IPS-18a (cell line): Measurements from ENCODE around the gene GIPC1.

Source experiments
- H3K27ac ChIP-seq: one replicate; pipeline ENCODE4 v1.5.1; 2013; ENCODE audit warnings: low read length
- H3K27me3 ChIP-seq: one replicate; pipeline ENCODE4 v1.6.1; 2013; ENCODE audit warnings: mild to moderate bottlenecking, low read length; ENCODE audit not compliant: control insufficient read depth, insufficient read depth
- H3K36me3 ChIP-seq: one replicate; pipeline ENCODE4 v1.6.1; 2013; ENCODE audit warnings: low read depth, low read length; ENCODE audit not compliant: control insufficient read depth
- H3K4me1 ChIP-seq: one replicate; pipeline ENCODE4 v1.6.1; 2013; ENCODE audit warnings: low read depth, low read length; ENCODE audit not compliant: control insufficient read depth
- H3K4me3 ChIP-seq: one replicate; pipeline ENCODE4 v1.5.1; 2013; ENCODE audit warnings: low read length
- H3K9ac ChIP-seq: one replicate; pipeline ENCODE4 v1.6.1; 2013; ENCODE audit warnings: mild to moderate bottlenecking, low read length, moderate library complexity
- H3K9me3 ChIP-seq: one replicate; pipeline ENCODE4 v1.6.1; 2013; ENCODE audit warnings: low read depth, low read length; ENCODE audit not compliant: control insufficient read depth

The GIPC1 gene

DNA sequence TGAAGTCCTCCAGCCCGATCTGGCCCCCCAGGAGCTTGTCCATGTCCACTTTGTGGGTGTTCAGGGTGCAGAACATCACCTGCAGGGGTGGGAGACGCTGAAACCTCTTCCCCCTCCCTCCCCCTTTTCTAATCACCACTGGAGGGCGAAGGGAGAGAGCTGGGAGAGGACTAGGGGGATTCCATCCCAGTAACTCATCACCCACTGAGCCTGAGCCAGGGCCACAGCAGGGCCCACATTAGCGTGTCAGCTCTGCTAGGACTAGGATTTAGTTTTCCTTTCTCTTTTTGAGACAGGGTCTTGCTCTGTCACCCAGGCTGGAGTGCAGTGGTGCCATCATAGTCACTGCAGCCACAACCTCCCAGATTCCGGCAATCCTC lies 15.2 kb downstream of the GIPC1 start:
- Histone ChIP-seq H3K4me1 (no peaks in the 10 kb centered on the region), H3K9me3 (no peaks in the 10 kb centered on the region), H3K27me3 (no peaks in the 10 kb centered on the region), H3K27ac (no peak overlapping the region), H3K36me3 (peaks cover 11% of the 10 kb centered on the region), H3K4me3 (no peak overlapping the region), H3K9ac (no peak overlapping the region)

DNA sequence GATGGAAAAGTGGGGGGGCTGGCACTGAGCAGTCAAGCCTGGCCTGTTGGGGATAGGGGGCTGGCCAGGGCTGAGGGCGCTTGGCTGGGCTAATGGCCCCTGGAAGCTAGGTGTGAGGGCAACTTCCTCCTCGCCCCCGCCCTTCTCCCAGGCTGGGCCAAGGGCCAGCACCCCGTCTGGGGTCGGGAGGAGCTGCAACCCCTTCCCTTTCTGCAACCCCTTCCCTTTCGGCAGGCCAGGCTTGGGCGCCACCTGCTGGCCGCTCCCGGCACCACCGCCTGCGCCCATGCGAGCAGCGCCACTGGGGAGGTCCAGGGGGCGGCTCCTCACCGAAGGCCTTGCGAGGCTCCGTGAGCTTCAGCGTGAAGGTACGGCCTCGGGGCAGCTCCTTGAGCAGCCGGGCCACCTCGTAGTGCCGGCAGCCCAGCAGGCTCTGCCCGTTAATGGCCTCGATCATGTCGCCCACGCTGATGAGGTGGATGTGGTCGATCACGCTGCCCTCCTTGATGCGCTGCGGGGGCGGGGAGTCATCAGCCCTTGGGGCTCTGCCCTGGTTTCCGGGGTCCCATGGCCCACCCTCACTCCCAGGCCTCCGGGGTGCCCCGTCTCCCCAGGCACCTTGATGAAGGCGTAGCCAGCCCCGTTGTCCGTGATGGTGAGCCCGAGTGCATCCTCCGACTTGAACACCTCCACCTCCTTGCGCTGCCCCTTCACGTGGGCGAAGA lies 15.8 kb downstream of the GIPC1 start:
- H3K27me3 ChIP-seq: no peaks in the 10 kb centered on the region
- no peak overlapping the region for H3K27ac ChIP-seq
- H3K36me3 ChIP-seq: peaks cover 11% of the 10 kb centered on the region
- H3K4me1 ChIP-seq: no peaks in the 10 kb centered on the region
- no peak overlapping the region for H3K9ac ChIP-seq
- H3K4me3 ChIP-seq: no peak overlapping the region
- no peaks in the 10 kb centered on the region for H3K9me3 ChIP-seq

GRCh38 chr19:14479309-14479974 lies 16.5 kb downstream of the GIPC1 start:
- Histone ChIP-seq H3K4me3 (no peak overlapping the region), H3K9ac (no peak overlapping the region), H3K4me1 (peaks cover 3% of the 10 kb centered on the region), H3K27me3 (no peaks in the 10 kb centered on the region), H3K27ac (no peak overlapping the region), H3K36me3 (peaks cover 11% of the 10 kb centered on the region), H3K9me3 (no peaks in the 10 kb centered on the region)

DNA sequence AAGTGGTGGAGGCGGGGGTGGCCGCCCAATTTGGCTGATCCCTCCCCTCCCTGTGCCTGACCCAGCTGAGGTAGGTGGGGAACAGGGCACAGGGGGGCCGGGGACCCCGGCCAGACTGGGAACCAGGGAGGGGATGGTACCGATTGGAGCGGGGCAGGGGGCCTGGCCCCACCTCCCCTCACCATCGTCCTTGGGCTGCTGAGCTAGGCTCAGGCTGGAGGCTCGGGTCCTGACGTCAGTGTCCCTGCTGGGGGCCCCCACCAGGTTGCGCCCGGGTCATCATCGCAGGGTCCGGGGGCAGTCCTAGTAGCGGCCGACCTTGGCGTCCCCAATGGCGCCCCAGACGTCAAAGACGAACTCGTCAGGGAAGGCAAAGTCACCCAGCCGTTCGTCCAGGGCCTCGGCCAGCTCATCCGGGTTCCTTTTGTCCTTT lies 17.8 kb downstream of the GIPC1 start:
- H3K27ac ChIP-seq: no peak overlapping the region
- H3K36me3 ChIP-seq: peaks cover 11% of the 10 kb centered on the region
- no peaks in the 10 kb centered on the region for H3K27me3 ChIP-seq
- peaks cover 3% of the 10 kb centered on the region for H3K4me1 ChIP-seq
- H3K9me3 ChIP-seq: no peaks in the 10 kb centered on the region
- H3K9ac ChIP-seq: no peak overlapping the region
- no peak overlapping the region for H3K4me3 ChIP-seq

- Histone ChIP-seq H3K9me3 (no peaks in the 10 kb centered on the region), H3K27ac (no peak overlapping the region), H3K9ac (no peak overlapping the region), H3K4me1 (peaks cover 5% of the 10 kb centered on the region), H3K36me3 (peaks cover 11% of the 10 kb centered on the region), H3K4me3 (no peak overlapping the region), H3K27me3 (no peaks in the 10 kb centered on the region)
Observed at GRCh38 chr19:14477418-14478112, 18.4 kb downstream of the GIPC1 start.

DNA sequence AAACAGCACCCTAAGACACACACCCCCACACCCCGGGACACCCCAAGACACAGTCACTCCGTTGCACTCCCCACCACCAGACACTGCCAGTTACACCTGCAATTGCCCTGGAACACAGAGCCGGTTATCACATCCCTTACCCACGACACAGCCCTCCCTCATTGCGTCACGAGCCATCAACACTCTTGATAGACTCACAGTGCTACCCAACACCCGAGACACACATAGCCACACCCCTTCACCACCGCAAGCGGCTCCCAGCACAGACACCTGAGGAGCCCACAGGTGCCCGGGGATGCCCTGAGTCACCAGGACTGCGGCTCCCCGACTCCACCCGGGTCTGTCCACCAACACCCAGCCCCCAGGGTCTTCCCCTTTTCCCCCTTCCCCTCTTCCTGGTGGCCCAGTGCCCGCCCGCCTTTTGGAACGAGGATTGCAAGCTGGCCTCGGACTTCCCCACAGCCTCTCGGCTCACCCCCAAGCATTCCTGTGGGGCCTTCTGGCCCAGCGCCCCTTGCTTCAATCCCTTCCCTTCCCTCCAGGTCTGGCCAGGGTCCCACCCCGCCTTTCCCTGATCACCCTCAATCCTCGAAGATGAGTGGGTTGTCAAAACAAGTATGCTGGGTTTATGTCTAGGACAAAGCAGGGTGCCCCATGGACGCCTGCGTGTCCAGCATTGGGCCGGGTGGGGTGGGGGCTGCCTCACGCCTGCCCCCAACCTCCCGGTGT lies 19.1 kb downstream of the GIPC1 start:
- Histone ChIP-seq H3K9me3 (no peaks in the 10 kb centered on the region), H3K36me3 (peaks cover 11% of the 10 kb centered on the region), H3K9ac (no peak overlapping the region), H3K4me3 (no peak overlapping the region), H3K27me3 (no peaks in the 10 kb centered on the region), H3K4me1 (peaks cover 5% of the 10 kb centered on the region), H3K27ac (no peak overlapping the region)

- Histone ChIP-seq H3K4me1 (peaks cover 5% of the 10 kb centered on the region), H3K9ac (no peak overlapping the region), H3K27ac (no peak overlapping the region), H3K36me3 (peaks cover 11% of the 10 kb centered on the region), H3K27me3 (no peaks in the 10 kb centered on the region), H3K4me3 (no peak overlapping the region), H3K9me3 (no peaks in the 10 kb centered on the region)
Observed at GRCh38 chr19:14476327-14476672, 19.6 kb downstream of the GIPC1 start.

GRCh38 chr19:14475251-14476073 lies 20.5 kb downstream of the GIPC1 start, which contains the start of gene PTGER1:
Gene PTGER1 (minus strand): TSS chr19:14475354. CDS start chr19:14474320, 1,034 bp downstream.
- Histone ChIP-seq H3K27ac (no peak within 1 kb of the TSS), H3K36me3 (peaks cover 11% of the 10 kb centered on the region), H3K9me3 (no peaks in the 10 kb centered on the region), H3K27me3 (no peaks in the 10 kb centered on the region), H3K9ac (no peak within 1 kb of the TSS), H3K4me3 (no peak within 1 kb of the TSS), H3K4me1 (peaks cover 5% of the 10 kb centered on the region)

DNA sequence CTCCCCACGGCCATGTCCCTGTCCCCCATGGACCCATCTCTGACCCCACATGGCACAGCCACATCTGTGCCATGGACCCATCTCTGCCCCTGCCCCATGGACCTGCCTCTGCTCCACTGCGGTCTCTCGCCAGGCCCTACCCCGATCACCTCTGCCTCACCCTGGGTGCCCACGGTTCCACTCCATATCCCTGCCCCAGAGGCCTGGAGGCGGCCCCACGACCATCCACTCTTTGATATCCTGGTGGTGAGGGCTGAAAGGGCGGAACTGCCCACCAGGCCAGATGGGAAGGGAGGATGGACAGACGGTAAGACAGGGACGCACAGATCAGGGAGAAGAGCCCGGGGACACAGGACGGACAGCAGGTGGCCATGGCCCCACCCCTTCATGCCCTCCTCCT lies 21.1 kb downstream of the GIPC1 start:
- no peaks in the 10 kb centered on the region for H3K9me3 ChIP-seq
- H3K36me3 ChIP-seq: peaks cover 16% of the 10 kb centered on the region
- no peak overlapping the region for H3K9ac ChIP-seq
- H3K4me3 ChIP-seq: no peak overlapping the region
- H3K4me1 ChIP-seq: peaks cover 5% of the 10 kb centered on the region
- H3K27ac ChIP-seq: no peak overlapping the region
- no peaks in the 10 kb centered on the region for H3K27me3 ChIP-seq

DNA sequence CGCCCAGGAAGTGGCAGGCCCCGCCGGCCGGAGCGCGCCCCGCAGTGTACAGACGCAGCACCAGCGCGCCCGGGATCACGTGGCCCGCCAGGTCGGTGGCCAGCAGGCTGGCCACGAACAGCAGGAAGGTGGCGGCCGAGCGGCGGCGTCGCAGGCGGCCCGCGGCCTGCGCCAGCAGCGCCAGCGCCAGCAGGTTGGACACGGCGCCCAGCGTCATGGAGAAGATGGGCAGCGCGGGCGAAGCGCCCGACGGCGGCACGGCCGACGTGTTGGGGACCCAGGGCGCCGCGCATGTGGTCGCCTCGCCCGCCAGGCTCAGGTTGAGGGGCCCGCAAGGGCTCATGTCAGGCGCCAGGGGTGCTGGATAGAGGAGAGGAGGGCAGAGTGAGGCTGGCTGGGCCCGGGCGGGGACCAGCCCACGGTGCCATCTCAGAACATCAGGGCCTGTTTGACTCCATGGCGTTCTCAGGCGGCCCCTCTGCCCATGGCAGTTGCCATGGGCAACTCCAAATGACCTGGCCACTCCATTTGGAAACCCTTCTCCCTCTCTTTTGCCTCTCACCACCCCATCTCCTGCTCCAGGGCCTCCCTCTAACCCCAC lies 21.8 kb downstream of the GIPC1 start:
- Histone ChIP-seq H3K4me3 (no peak overlapping the region), H3K4me1 (peaks cover 5% of the 10 kb centered on the region), H3K27me3 (no peaks in the 10 kb centered on the region), H3K27ac (no peak overlapping the region), H3K9me3 (no peaks in the 10 kb centered on the region), H3K9ac (no peak overlapping the region), H3K36me3 (peaks cover 20% of the 10 kb centered on the region)
